Measurements from ENCODE around the gene GMNC.

GMNC gene

DNA sequence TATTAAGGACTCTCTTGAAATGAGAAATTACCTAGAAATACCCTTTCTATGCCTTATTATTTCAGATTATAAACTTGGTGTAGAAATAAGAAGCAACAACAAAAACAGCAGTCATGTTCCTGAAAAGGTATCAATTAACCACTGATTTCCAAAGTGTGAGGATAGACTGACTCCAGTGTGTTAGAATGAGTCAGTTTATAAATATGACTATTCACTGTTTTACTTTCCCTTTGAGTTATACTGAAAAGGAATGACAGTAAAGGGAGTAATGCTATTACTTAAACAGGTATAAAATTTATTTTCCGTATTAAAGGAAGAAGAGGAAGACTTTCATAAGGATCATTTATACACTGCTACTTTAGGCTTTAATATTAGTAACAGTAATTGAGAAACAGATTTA lies 12.9 kb downstream of the GMNC start:
- DNase-seq (ENCODE audit: low spot score) = no peak
- TF ChIP-seq, protein P1, sequence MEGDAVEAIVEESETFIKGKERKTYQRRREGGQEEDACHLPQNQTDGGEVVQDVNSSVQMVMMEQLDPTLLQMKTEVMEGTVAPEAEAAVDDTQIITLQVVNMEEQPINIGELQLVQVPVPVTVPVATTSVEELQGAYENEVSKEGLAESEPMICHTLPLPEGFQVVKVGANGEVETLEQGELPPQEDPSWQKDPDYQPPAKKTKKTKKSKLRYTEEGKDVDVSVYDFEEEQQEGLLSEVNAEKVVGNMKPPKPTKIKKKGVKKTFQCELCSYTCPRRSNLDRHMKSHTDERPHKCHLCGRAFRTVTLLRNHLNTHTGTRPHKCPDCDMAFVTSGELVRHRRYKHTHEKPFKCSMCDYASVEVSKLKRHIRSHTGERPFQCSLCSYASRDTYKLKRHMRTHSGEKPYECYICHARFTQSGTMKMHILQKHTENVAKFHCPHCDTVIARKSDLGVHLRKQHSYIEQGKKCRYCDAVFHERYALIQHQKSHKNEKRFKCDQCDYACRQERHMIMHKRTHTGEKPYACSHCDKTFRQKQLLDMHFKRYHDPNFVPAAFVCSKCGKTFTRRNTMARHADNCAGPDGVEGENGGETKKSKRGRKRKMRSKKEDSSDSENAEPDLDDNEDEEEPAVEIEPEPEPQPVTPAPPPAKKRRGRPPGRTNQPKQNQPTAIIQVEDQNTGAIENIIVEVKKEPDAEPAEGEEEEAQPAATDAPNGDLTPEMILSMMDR (IDR thresholded peaks at IDR 0.05; ENCODE audit: extremely low read depth, missing control alignments) = no peak

DNA sequence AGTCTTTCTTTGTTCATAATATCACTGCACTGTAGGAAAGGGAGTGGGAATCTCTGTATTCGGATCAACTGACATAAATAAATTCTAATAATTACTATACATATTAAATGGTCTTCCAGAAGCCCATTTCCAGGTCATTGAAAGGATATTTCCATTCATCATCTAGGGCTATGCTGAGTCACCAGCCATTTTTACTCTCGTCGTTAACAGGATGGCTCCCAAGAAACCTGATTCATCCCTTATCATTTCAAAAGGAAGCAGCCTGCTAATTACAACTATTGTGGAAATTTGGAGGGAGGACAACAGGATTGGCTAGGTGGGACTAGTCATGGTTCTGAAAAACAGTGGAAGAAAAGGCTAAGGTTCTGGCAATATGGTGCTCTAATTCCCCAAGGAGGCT lies 13.6 kb downstream of the GMNC start:
- DNase-seq (ENCODE audit: low spot score) = no peak
- TF ChIP-seq, protein P1 (IDR thresholded peaks at IDR 0.05; ENCODE audit: extremely low read depth, missing control alignments) = no peak

DNA sequence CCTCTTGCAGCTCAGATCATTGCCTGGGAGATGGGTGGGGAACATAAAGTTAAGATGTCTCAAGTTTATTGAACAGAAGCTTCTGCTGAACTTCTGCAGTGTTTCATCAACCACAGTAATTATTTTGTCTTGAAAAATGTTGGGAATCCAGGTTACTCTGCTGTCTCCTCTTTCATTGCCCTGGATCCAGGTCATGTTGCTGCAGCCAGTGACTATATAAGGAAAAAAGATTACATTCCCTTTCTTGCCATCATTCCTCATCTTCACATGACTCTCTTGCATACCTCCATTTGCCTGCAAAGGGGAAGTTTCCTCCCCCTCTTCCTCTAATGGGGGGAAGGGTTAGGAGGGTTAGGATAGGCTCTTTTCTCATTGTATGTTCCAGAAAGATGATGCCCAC lies 15.1 kb downstream of the GMNC start:
- TF ChIP-seq, protein P1 (IDR thresholded peaks at IDR 0.05; ENCODE audit: extremely low read depth, missing control alignments) = no peak
- no peak for DNase-seq (ENCODE audit: low spot score)

DNA sequence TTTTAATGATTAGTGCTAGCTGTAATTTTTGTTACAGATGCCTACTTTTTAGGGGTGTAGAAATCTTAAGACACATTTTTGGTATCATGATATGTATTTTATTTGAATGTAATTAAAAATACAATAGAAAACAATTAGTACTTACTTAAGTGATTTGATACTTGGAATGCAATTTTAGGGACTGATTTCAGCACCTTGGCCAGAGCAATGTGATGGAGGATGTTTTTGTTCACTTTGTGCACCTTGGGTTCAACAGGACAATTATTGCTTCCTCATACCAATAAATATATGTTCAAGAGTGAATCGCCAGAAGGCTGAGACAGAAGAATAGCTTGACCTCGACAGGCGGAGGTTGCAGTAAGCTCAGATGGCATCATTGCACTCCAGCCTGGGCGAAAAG lies 22.3 kb downstream of the GMNC start:
- DNase-seq (ENCODE audit: low spot score) = no peak

DNA sequence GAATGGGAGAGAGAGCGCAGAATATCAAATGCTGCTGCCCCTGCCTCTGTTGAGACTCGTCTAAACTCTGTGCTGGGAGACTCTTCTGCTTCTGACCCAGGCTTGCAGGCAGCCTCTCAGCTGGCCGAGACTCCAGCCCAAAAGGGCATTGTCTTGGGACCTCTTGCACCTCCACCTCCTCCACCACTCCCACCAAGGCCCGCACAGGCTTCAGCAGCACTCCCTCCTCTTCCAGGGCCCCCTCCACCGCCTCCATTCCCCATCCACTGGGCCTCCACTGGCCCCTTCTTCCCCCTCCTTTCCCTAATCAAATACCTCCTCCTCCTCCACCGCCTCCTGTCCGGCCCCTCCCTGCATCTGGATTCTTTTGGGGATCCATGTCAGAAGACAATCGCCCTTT lies 31.3 kb downstream of the GMNC start:
- TF ChIP-seq, protein P1 (IDR thresholded peaks at IDR 0.05; ENCODE audit: extremely low read depth, missing control alignments) = no peak
- DNase-seq (ENCODE audit: low spot score) = no peak

More for the DNA sequence above, 22.3 kb downstream of the GMNC start:
- TF ChIP-seq, protein P1 (IDR thresholded peaks at IDR 0.05; ENCODE audit: extremely low read depth, missing control alignments) = no peak

DNA sequence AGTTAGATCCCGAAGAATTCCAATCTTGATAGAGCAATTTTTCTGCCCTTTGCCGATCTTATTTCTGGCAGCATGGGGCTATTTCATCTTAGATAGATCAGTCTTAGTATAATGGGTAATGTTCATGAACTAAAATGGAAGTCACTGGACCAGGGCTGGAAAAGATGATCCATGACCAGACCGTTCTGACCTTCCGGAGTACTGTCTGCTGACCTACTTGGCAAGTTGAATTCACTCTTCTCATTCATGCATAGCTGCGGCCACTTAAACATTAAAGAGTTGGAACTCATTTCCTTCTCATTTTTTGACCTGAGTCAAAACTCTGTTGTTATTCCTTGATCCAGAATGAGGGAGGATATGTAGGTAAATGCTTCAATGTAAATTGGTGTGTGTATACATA lies 32.5 kb downstream of the GMNC start:
- DNase-seq (ENCODE audit: low spot score) = no peak
- TF ChIP-seq, protein P1 (IDR thresholded peaks at IDR 0.05; ENCODE audit: extremely low read depth, missing control alignments) = no peak

DNA sequence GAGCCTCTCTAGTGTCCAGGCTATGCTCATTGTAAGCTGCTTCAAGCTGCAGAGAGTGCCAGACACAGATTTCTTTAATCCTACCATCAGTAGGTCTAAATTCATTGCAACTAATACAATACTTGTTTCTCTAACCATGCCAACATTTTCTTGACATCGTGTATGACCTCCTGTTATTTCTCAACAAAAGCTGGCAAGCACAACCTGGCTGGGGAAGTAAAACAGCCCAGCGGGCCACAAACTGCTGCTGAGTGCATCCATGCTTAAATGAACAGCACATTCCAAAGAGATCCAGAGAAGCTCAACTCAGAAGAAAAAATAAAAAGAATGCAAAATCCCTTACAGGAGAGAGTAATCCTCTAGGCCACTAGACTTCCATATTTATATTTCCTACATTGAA lies 36.5 kb downstream of the GMNC start:
- no peak for DNase-seq (ENCODE audit: low spot score)
- TF ChIP-seq, protein P1 (IDR thresholded peaks at IDR 0.05; ENCODE audit: extremely low read depth, missing control alignments) = no peak

Measured in GM20000 (cell line).